ENCODE measurements around the gene ACOT12.

- no peak for TF ChIP-seq CTCF (IDR thresholded peaks at IDR 0.05)
- TF ChIP-seq POLR2A (IDR thresholded peaks at IDR 0.05) = no peak
Measured at GRCh38 chr5:81428446-81428845, 34.5 kb upstream of the ACOT12 start.

All from thyroid gland (tissue), 4 donors.